HG03342 (cell line): Measurements from ENCODE around the gene AFF3.

Experiments used
- ATAC-seq: cut with Tn5 transposase; IDR thresholded peaks from one replicate; pipeline ENCODE4 v1.9.1; 2021; ENCODE audit warnings: mild to moderate bottlenecking, moderate library complexity; ENCODE audit not compliant: unreplicated experiment

The AFF3 gene

GRCh38 chr2:100077456-100077855 is 64.9 kb downstream of the AFF3 start:
- no peak for ATAC-seq

- no peak for ATAC-seq
Measured at GRCh38 chr2:100075532-100075931, 66.9 kb downstream of the AFF3 start.

GRCh38 chr2:100073110-100073509 is 69.3 kb downstream of the AFF3 start:
- no peak for ATAC-seq

GRCh38 chr2:100072503-100072902 is 69.9 kb downstream of the AFF3 start:
- no peak for ATAC-seq

GRCh38 chr2:100071335-100072043 is 70.9 kb downstream of the AFF3 start:
- ATAC-seq: no peak

- no peak for ATAC-seq
Measured at GRCh38 chr2:100070078-100070477, 72.3 kb downstream of the AFF3 start.

GRCh38 chr2:100068395-100068794 is 74.0 kb downstream of the AFF3 start:
- no peak for ATAC-seq

- no peak for ATAC-seq
Measured at GRCh38 chr2:100067784-100068183, 74.6 kb downstream of the AFF3 start.

- no peak for ATAC-seq
Measured at GRCh38 chr2:100066856-100067255, 75.5 kb downstream of the AFF3 start.

- no peak for ATAC-seq
Measured at GRCh38 chr2:100066246-100066645, 76.1 kb downstream of the AFF3 start.

GRCh38 chr2:100064592-100065428 is 77.6 kb downstream of the AFF3 start:
- no peak for ATAC-seq

GRCh38 chr2:100064165-100064564 is 78.2 kb downstream of the AFF3 start:
- ATAC-seq: no peak

- ATAC-seq: no peak
Measured at GRCh38 chr2:100063459-100063953, 78.9 kb downstream of the AFF3 start.

- no peak for ATAC-seq
Measured at GRCh38 chr2:100062336-100062735, 80.1 kb downstream of the AFF3 start.

GRCh38 chr2:100060875-100061274 is 81.5 kb downstream of the AFF3 start:
- ATAC-seq: no peak

GRCh38 chr2:100059638-100060037 is 82.8 kb downstream of the AFF3 start:
- ATAC-seq: no peak

- no peak for ATAC-seq
Measured at GRCh38 chr2:100057901-100058261, 84.5 kb downstream of the AFF3 start.

GRCh38 chr2:100054426-100054825 is 88.0 kb downstream of the AFF3 start:
- ATAC-seq: no peak

- ATAC-seq: no peak
Measured at GRCh38 chr2:100053087-100053885, 89.1 kb downstream of the AFF3 start.

- ATAC-seq: no peak
Measured at GRCh38 chr2:100052650-100053049, 89.7 kb downstream of the AFF3 start.

GRCh38 chr2:100051253-100051652 is 91.1 kb downstream of the AFF3 start:
- no peak for ATAC-seq
